Fibroblast of lung (primary cell): Measurements from ENCODE around the gene SYMPK. TPM values are rescaled to one million over a fixed set of nuclear protein-coding genes. Genes with fewer than 3 reads are reported as not detected.

Experiments used
- DNase-seq, 2 donors: peaks; one replicate each; pipeline versions ENCODE4 v3.0.0 to v3.0.0-alpha.2; 2010; ENCODE audit warnings: low read depth in 2 of 2
- H2AFZ ChIP-seq: 2 replicates; pipeline ENCODE4 v1.5.1; 2012; ENCODE audit warnings: low read length, control low read depth, inconsistent platforms
- H3K27ac ChIP-seq: 2 replicates; pipeline ENCODE4 v1.5.1; 2011; ENCODE audit warnings: low read length, control low read depth; ENCODE audit not compliant: insufficient read depth
- H3K27me3 ChIP-seq: 2 replicates; pipeline ENCODE4 v1.5.1; 2011; ENCODE audit warnings: mild to moderate bottlenecking, low read length; ENCODE audit not compliant: control insufficient read depth, insufficient read depth
- H3K36me3 ChIP-seq: 2 replicates; pipeline ENCODE4 v1.5.1; 2011; ENCODE audit warnings: low read length; ENCODE audit not compliant: control insufficient read depth, insufficient read depth
- H3K4me1 ChIP-seq: 2 replicates; pipeline ENCODE4 v1.5.1; 2011; ENCODE audit warnings: low read length; ENCODE audit not compliant: control insufficient read depth, insufficient read depth; ENCODE audit errors: extremely low read depth
- H3K4me2 ChIP-seq: 2 replicates; pipeline ENCODE4 v1.5.1; 2011; ENCODE audit warnings: low read length, control low read depth; ENCODE audit not compliant: insufficient read depth; ENCODE audit errors: extremely low read depth
- H3K4me3 ChIP-seq, 4 experiments: fragments of 200-600 bp in 1 of 4; sonication (generic) in 1 of 4; replicated peaks in 1 of 4; 2 replicates each; pipeline ENCODE4 v1.5.1; 2011 to 2016; ENCODE audit warnings: low read length in 4 of 4, low read depth in 3 of 4, mild to moderate bottlenecking in 3 of 4, control low read depth in 2 of 4, inconsistent platforms in 1 of 4, mixed read lengths in 1 of 4; ENCODE audit not compliant: insufficient read depth in 1 of 4; ENCODE audit errors: control extremely low read depth in 1 of 4
- H3K79me2 ChIP-seq: 2 replicates; pipeline ENCODE4 v1.5.1; 2012; ENCODE audit warnings: mild to moderate bottlenecking, low read length, inconsistent platforms; ENCODE audit not compliant: control insufficient read depth, insufficient read depth
- H3K9ac ChIP-seq: 2 replicates; pipeline ENCODE4 v1.5.1; 2011; ENCODE audit warnings: mild to moderate bottlenecking, low read length, control low read depth; ENCODE audit not compliant: insufficient read depth
- H3K9me3 ChIP-seq: 2 replicates; pipeline ENCODE4 v1.5.1; 2012; ENCODE audit warnings: low read depth, low read length; ENCODE audit not compliant: control insufficient read depth, insufficient read depth
- H4K20me1 ChIP-seq: 2 replicates; pipeline ENCODE4 v1.5.1; 2011; ENCODE audit warnings: low read length; ENCODE audit not compliant: control insufficient read depth, insufficient read depth; ENCODE audit errors: extremely low read depth
- EZH2 ChIP-seq: IDR thresholded peaks from 2 replicates; pipeline ENCODE4 v1.5.1; 2012; ENCODE audit warnings: low read length, control low read depth, mild to moderate bottlenecking; ENCODE audit errors: missing control alignments
- polyA plus RNA-seq, 2 donors: library from polyadenylated mRNA; depleted of rRNA in 1 of 2; stranded (reverse) in 1 of 2; unstranded in 1 of 2; fragments of >200 nt; gene quantifications; 2 replicates each; pipeline ENCODE4 v1.2.1, GENCODE V29; 2011 to 2012; ENCODE audit warnings: missing spikeins in 1 of 2
- total RNA-seq: library from RNA; depleted of rRNA; stranded (reverse); fragments of >200 nt; gene quantifications from 2 replicates; pipeline ENCODE4 v1.2.1, GENCODE V29; 2014
- TF ChIP-seq, protein P1 (sequence below), 2 donors: IDR thresholded peaks in 1 of 2; conservative IDR thresholded peaks in 1 of 2; 1 replicate in 1 of 2; 2 replicates in 1 of 2; pipeline ENCODE4 v1.5.1; 2011 to 2012; ENCODE audit warnings: low read length in 2 of 2, control low read depth in 1 of 2, inconsistent platforms in 1 of 2, low read depth in 1 of 2, mild to moderate bottlenecking in 1 of 2

SYMPK gene
- total and polyA plus RNA-seq, 2 donors (not counting 1 experiment from before 2014, with no cell fraction given): 32.2 to 48.2 TPM

DNA sequence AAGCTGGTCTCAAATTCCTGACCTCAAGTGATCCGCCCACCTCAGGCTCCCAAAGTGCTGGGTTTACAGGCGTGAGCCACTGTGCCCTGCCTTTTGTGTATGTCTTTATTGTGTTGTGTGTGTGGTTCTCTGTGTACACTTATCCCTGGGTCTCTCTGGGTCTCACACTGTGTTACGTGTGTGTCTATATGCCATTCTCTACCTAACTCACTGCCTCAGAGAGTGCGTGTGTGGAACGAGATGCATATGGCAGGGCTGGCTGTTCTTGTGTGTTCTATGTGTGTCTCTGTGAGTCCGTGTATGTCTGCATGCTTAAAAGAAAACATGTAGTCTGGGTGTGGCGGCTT is 11.6 kb upstream of the SYMPK start:
- no peak for DNase-seq
- no peak overlapping the region for H2AFZ ChIP-seq
- no peaks in the 10 kb centered on the region for H4K20me1 ChIP-seq
- no peaks in the 10 kb centered on the region for H3K36me3 ChIP-seq
- H3K4me3 ChIP-seq: no peak overlapping the region
- TF ChIP-seq EZH2: no peak
- TF ChIP-seq, protein P1, sequence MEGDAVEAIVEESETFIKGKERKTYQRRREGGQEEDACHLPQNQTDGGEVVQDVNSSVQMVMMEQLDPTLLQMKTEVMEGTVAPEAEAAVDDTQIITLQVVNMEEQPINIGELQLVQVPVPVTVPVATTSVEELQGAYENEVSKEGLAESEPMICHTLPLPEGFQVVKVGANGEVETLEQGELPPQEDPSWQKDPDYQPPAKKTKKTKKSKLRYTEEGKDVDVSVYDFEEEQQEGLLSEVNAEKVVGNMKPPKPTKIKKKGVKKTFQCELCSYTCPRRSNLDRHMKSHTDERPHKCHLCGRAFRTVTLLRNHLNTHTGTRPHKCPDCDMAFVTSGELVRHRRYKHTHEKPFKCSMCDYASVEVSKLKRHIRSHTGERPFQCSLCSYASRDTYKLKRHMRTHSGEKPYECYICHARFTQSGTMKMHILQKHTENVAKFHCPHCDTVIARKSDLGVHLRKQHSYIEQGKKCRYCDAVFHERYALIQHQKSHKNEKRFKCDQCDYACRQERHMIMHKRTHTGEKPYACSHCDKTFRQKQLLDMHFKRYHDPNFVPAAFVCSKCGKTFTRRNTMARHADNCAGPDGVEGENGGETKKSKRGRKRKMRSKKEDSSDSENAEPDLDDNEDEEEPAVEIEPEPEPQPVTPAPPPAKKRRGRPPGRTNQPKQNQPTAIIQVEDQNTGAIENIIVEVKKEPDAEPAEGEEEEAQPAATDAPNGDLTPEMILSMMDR (conservative IDR thresholded peaks at IDR 0.05 in 1 of 2, IDR thresholded peaks at IDR 0.05 in 1 of 2; ENCODE audit: low read depth in 1 of 2, low read length in 2 of 2): no peak
- peaks cover 14% of the 10 kb centered on the region for H3K27me3 ChIP-seq
- no peaks in the 10 kb centered on the region for H3K79me2 ChIP-seq
- no peaks in the 10 kb centered on the region for H3K4me1 ChIP-seq
- H3K27ac ChIP-seq: no peak overlapping the region
- no peak overlapping the region for H3K9ac ChIP-seq
- H3K9me3 ChIP-seq: no peaks in the 10 kb centered on the region
- H3K4me2 ChIP-seq: no peak overlapping the region

DNA sequence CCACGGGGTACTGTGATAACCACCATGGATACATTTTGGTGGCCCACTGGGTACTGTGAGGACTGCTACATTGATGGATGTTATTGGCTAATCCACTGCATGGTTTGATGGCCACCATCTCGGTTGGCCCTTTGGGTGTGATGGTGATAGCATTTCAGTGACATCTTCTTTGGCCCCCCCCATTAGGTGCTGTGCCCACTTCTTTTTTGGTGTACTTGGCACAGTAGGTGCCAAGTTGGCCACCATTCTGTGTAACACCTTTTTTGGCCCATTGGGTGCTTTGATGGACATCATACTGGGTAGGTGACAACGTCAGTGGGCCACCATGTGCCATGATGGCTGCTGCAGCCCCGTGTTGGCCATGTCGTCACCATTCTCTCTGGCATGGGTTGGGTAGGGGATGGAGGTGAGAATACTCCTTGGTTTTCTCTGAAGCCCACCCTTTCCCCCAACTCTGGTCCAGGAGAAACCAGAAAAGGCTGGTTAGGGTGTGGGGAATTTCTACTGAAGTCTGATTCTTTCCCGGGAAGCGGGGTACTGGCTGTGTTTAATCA is 10.3 kb upstream of the SYMPK start:
- no peak overlapping the region for H3K27ac ChIP-seq
- H3K4me2 ChIP-seq: no peak overlapping the region
- TF ChIP-seq, protein P1 (conservative IDR thresholded peaks at IDR 0.05 in 1 of 2, IDR thresholded peaks at IDR 0.05 in 1 of 2; ENCODE audit: low read depth in 1 of 2, low read length in 2 of 2): no peak
- no peak for TF ChIP-seq EZH2
- H3K9me3 ChIP-seq: no peaks in the 10 kb centered on the region
- no peaks in the 10 kb centered on the region for H3K36me3 ChIP-seq
- no peaks in the 10 kb centered on the region for H3K79me2 ChIP-seq
- no peak for DNase-seq
- H3K9ac ChIP-seq: no peak overlapping the region
- no peak overlapping the region for H2AFZ ChIP-seq
- H3K4me3 ChIP-seq: no peak overlapping the region
- no peaks in the 10 kb centered on the region for H4K20me1 ChIP-seq
- H3K4me1 ChIP-seq: no peaks in the 10 kb centered on the region
- H3K27me3 ChIP-seq: peaks cover 14% of the 10 kb centered on the region

DNA sequence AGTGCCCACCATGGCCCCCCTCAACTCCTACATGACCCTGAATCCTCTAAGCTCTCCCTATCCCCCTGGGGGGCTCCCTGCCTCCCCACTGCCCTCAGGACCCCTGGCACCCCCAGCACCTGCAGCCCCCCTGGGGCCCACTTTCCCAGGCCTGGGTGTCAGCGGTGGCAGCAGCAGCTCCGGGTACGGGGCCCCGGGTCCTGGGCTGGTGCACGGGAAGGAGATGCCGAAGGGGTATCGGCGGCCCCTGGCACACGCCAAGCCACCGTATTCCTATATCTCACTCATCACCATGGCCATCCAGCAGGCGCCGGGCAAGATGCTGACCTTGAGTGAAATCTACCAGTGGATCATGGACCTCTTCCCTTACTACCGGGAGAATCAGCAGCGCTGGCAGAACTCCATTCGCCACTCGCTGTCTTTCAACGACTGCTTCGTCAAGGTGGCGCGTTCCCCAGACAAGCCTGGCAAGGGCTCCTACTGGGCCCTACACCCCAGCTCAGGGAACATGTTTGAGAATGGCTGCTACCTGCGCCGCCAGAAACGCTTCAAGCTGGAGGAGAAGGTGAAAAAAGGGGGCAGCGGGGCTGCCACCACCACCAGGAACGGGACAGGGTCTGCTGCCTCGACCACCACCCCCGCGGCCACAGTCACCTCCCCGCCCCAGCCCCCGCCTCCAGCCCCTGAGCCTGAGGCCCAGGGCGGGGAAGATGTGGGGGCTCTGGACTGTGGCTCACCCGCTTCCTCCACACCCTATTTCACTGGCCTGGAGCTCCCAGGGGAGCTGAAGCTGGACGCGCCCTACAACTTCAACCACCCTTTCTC is 9.4 kb upstream of the SYMPK start:
- DNase-seq: no peak
- H3K27ac ChIP-seq: no peak overlapping the region
- no peaks in the 10 kb centered on the region for H3K36me3 ChIP-seq
- no peak overlapping the region for H3K4me2 ChIP-seq
- no peaks in the 10 kb centered on the region for H3K4me1 ChIP-seq
- no peaks in the 10 kb centered on the region for H3K79me2 ChIP-seq
- H3K4me3 ChIP-seq: no peak overlapping the region
- H4K20me1 ChIP-seq: no peaks in the 10 kb centered on the region
- peaks cover 17% of the 10 kb centered on the region for H3K27me3 ChIP-seq
- H3K9me3 ChIP-seq: no peaks in the 10 kb centered on the region
- no peak overlapping the region for H2AFZ ChIP-seq
- TF ChIP-seq, protein P1 (conservative IDR thresholded peaks at IDR 0.05 in 1 of 2, IDR thresholded peaks at IDR 0.05 in 1 of 2; ENCODE audit: low read depth in 1 of 2, low read length in 2 of 2): no peak
- no peak for TF ChIP-seq EZH2
- no peak overlapping the region for H3K9ac ChIP-seq
